Dermis blood vessel endothelial cell (primary cell): Measurements from ENCODE around the gene FMO3. TPM values are rescaled to one million over a fixed set of nuclear protein-coding genes. Genes with fewer than 3 reads are reported as not detected.

Source experiments
- DNase-seq: peaks from one replicate; pipeline ENCODE4 v3.0.0; 2010
- total RNA-seq: library from RNA; depleted of rRNA; stranded (reverse); fragments of >200 nt; gene quantifications from 2 replicates; pipeline ENCODE4 v1.2.3, GENCODE V29; 2014

The FMO3 gene
- total RNA-seq, 1 donor from 2014 or later, result not detected

DNA sequence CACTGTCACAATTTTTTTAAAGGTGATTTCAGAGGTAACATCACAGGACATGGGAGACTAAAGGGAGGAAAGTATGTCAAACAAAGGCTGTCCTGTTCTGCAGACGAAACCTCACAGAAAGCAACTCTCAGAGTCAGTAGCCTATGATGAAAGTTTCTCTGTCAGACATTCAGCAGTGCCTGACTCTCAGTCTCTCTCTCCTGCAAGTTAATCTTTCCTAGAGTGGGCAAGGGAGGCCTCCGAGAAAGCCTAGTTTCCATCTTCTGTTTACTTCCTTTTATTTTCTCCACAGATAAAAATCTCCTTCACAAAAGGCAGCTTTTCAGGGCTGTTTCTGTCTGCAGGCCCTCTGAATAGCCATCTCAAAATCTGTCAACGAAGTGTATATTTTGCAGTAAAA is 69.5 kb downstream of the FMO3 start:
- DNase-seq, result no peak

DNA sequence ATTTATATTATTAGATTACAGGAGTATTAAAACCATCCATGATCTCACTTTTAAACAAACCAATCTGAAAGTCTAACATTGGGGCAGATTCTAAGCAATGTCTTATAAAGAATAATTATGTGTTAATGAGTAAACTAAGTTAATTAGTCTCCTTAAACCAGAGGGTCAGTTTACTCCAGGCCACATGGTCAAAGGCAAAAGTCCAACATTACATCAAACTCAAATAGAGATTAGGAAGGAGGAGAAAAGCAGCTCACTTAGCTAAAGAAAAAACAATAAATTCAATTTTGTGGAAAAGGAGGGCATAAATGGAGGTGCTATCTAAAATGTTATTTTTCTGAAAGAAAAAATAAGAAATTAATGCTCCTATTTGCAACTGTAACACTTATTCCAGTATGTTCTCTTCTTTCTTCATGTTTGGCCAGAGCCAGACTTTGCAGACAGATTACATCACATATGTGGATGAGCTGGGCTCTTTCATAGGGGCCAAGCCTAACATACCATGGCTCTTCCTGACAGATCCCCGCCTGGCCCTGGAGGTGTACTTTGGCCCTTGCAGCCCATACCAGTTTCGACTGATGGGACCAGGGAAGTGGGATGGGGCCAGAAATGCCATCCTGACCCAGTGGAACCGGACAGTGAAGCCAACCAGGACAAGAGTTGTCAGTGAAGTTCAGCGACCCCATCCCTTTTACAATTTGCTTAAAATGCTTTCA is 70.1 kb downstream of the FMO3 start:
- DNase-seq, result no peak

- DNase-seq, result no peak
These were observed 70.7 kb downstream of the FMO3 start for GRCh38 chr1:171161431-171161830.

DNA sequence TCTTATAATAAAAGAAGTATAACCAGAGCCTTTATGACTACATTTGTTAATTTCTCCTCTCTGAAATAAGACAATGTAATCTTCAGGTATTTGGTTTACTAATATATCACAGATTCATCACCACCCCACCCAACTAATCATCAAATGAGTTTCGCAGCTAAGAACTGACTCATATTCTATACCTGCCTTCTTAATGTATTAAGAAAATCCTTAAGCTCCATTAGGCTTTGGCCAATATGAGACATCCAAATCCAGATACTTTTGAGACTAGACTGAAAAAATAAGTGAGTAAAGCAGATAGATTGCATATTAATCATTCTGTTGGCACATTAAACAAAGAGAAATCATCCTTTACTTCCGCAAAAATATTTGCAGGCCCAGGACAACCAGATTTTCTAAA is 75.7 kb downstream of the FMO3 start:
- DNase-seq, result no peak

Other genes with a start within 250 kb of the FMO3 start
- gene MROH9, start 155.4 kb upstream of the FMO3 start, total RNA-seq, result not detected in 2 replicates
- gene FMO2, start 94.4 kb downstream of the FMO3 start, total RNA-seq, result 0.05 TPM in 1 of 2 replicates, not detected in the other
- gene FMO1, start 157.6 kb downstream of the FMO3 start, total RNA-seq, result not detected in 2 replicates
- 0.56 and 2.9 TPM in 2 replicates for gene FMO4, start 223.3 kb downstream of the FMO3 start, total RNA-seq